ENCODE data around the gene NANOS2.
A peak's percentile ranks its signal among the peaks of the same experiment; 100 is the strongest.
"Not testable (repeated sequence)": the region's sequence is repeated elsewhere in the genome, so short reads cannot be mapped to it uniquely, and the experiment has no call there.

Gene NANOS2

DNA sequence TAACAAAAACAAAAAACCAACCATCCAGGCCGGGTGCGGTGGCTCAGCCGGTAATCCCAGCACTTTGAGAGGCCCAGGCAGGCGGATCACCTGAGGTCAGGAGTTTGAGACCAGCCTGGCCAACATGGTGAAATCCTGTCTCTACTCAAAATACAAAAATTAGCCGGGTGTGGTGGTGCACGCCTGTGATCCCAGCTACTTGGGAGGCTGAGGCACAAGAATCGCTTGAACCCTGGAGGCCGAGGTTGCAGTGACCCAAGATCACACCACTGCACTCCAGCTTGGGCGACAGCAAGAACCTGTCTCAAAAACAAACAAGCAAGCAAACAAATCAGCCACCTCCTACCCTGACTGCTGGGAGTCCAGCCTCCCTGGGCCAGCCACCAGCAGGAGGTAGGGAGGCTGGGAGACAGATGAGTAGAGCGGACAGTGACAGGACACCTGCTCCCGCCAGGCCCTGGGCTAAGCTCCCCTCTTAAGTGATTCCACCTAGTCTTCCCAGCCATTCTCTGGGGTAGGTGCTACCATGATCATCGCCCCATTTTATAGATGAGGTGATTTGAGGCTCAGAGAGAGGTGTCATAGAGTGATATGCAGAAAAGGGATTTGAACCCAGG lies 18.5 kb downstream of the NANOS2 start:
- not testable (repeated sequence) for DNase-seq (ENCODE audit: low spot score)

DNA sequence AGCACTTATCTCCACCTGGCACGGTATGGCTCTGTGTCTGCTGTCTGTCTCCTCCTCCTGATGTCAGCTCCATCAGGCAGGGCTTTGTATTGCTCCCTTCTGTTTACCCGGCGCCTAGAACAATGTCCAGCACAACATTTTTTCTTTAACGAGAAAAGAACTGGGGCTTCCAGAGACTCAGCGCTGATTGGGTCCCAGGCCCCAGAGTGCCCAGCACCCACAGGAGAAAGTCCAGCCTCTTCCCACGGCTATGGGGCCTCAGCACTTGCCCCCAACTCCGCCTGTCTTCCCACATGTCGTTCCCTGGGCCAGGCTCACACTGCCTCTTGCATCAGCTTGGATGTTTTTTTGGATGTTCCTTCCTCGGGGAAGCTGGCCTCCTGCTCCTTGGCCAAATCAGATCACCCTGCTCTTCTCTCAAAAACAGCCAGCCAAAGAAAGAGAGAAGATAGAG lies 19.0 kb downstream of the NANOS2 start:
- DNase-seq (ENCODE audit: low spot score) = no peak

DNA sequence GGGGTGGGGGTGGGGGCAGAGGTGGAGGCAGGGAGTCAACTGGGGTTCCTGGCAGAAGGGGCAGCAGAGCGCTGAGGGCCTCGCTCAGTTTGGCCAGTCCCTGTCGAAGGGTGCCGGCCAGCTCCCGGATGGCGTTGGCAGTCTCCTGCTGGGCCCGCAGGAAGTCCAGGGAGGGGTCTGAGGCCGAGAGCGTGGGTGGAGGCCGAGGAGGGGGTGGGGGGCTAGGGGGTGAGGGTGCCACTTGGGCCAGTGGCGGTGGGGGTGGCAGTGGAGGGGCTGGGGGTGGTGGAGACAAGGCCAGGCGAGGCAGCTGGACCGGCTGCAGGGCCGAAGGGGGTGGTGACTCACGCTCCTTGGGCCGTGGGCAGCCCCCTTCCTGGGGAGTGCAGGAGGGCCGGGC lies 23.7 kb downstream of the NANOS2 start:
- no peak for DNase-seq (ENCODE audit: low spot score)

DNA sequence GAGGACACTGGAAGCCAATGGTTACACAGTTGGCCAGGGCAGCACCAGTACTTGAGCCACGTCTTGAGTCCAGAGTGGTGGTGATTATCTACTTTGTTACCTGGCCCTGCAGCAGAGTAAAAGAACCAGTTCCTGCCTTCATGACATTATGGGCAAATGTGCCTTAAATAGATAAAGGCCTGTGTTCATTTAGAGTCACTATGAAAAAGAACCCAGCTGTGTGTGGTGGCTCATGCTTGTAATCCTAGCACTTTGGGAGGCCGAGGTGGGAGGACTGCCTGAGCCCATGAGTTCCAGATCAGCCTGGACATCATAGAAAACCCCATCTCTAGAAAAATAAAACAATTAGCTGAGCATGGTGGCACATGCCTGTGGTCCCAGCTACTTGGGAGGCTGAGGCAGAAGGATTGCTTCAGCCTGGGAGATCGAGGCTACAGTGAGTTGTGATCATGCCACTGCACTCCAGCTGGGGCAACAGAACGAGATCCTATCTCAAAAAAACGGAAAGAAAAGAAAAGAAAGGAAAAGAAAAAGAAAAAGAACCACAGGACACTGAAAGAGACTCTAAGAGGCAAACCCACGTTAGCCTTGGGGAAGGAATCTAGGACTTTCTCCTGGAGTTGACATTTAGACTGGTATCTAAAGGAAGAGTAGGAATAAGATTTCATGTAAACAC lies 25.2 kb downstream of the NANOS2 start:
- no peak for DNase-seq (ENCODE audit: low spot score)

DNA sequence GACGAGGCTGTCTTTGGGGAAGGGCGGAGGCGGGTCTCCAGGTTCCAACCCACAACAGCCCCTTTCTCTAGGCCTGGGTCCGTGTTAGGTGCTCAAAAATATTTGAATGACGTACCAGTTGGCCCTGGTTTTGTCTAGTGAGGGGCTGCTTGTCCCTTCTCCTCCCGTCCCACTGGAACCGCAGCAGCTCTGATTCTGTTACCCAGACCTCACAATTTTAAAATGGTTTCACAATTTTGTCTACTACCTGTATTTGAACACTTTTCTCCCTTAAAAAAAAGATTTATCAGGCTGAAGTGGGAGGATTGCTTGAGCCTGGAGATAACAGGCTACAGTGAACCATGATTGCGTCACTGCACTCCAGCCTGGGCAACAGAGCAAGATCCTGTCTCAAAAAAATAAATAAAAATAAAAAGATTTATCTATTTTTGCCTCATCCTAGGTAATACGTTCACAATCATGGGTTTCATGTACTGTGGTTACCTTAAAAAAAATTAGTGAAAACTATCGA lies 27.3 kb downstream of the NANOS2 start:
- no peak for DNase-seq (ENCODE audit: low spot score)

DNA sequence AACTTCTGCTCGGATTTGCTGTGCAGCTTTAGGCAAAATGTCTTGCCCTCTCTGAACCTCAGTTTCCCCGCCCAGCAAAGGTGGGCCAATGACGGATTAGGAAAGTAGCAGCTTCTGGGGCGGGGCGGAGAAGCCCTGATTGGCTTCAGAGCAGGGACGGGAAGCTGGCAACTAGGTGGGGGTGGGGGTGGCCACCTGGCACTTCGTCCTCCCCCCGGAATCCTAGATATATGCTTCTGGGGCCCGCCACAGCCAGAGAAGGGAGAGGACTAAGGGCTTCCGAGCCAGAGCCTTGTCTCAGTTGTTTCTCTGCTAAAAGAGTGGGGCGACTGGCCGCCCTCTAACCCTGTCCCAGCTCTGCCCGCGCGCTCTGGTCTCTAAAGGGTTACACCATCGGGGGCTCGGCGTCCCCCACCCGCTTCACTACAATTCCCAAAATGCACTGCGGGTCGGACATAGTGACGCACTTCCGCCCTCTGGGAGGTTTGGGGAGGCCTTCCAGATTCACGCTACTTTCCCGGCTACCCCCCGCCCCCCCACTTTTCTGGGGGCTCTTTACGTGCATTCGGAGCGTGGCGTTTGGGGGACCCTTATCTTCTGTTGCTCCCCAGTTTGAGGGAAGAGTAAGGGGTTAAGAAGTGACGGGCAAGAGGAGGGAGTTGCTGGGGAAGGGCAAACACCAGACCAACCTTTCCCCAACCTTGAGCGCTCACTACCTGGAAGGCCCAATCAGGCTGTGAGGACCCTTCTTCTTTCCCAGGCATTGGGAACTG lies 28.0 kb downstream of the NANOS2 start:
- peak; percentile 94 for DNase-seq (ENCODE audit: low spot score)

DNA sequence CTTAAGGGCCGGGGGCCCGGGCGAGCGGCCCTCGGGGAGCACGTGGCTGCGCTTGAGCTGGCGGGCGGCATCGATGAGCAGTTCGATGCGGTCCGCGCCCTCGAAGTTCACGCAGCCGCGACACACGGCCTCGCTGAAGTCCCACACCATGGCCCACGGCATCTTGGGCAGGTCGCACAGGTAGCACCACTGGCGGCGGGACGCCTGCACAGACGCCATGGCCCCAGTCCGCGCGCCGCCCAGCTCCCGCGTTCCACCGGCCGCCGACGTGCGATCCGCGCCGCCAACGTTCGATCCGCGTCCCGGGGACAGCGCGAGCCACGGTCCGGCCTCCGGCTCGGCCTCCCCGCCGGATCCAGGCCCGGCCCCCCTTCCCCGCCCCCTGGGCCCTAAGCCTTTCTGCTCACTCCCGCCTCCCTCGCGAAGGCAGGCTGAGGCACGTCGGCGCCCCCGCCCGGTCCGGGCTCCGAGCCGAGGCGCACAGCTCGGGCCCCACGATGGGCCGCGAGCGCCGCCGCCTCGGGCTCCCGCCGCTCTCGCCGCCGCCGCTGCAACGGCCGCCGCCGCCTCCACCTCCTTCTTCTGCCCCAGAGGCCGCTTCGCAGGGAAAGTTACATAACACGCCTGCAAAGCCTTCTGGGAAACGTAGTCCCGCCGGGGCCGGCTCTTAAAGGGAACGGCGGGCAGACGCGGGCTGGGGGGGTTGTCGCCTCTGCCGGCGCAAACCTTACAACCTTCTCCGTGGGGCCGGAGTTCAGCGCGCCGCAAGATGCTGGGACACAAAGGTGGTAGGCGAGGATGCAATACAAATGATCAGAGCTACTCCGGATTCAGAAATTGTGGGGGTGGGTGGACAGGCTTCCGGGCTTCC lies 28.8 kb downstream of the NANOS2 start, which contains the start of gene IRF2BP1:
Gene IRF2BP1 (minus strand): TSS at position 586 of the 871 bp plus-strand sequence. CDS start 367 bp downstream, at position 219.
- peak; percentile 93 for DNase-seq (ENCODE audit: low spot score)

DNA sequence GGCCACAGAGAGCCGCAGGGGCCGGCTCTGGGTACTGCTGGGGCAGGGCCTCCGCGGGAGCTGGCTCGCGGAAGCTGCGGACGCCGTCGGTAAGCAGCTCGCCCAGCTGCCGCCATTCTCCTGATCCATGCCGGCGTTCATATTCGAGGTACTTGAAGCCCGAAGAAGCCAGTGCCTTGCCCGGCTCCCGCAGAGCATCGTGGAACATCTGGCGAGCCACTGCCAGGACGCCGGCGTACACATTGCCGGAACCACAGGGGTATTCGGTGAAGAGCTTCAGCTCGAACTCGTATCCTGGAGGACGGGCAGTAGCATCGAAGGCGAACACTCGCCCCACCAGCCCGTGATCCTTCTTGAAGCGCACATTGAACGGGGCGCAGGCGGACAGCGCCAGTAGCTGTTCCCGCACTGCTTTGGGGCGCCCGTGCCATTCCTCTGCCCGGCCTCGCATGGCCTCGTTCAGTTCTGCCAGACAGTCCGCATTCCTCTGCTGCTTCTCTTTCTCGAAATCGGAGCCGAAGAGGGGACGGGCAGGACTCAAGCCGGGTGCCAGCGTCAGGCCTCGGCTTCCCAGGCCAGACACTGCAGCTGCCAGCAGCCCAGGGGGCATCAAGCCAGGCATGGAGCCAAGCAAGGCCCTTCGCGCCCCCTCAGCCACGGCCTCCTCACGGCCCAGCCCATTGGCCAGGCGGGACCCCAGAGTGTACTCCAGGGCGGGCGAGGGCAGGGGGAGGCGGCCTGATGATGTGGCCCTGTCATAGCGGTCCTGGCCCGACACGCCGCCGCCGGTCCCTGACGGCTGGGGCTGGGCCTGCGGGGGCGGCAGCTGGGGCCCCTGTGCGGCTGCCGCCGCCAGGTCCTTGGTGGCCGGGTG lies 29.7 kb downstream of the NANOS2 start:
- DNase-seq (ENCODE audit: low spot score) = no peak

DNA sequence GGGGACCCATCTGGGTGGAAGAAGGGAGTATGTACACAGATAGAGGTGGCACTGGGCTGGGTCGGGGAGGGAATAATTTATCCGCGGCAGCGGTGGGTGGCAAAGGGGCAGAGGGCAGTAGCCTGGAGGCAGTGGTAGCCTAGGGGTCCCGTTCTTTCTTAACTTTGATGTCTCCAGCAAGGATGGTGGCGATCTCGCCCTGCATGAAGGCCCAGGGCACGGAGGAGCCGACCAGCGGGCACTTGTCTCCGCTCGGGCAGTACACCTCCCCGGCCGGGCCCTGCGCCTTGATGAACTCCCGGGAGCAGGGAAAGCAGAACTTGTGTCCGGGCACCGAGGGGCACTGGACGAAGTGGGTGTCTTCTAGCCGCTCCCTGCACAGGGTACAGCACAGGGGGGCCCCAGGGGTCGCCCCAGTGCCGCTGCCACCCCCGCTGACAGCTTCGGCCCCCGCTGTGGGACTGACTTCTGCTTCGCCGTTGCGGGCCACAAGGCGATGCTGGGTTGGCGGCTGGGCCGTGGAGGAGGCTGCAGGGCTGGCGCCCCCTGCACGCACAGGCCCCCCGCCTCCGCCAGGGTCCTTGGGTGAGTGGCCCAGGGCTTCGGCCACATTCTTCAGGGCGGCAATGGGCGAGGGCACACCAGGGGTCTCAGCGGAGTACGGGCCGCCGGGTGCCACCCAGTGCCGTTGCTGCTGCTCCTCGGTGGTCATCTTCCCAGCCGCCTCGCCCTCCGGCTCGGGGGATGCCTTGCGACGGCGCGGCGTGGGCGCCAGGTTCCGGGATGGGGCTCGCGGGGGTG lies 30.5 kb downstream of the NANOS2 start:
- no peak for DNase-seq (ENCODE audit: low spot score)

DNA sequence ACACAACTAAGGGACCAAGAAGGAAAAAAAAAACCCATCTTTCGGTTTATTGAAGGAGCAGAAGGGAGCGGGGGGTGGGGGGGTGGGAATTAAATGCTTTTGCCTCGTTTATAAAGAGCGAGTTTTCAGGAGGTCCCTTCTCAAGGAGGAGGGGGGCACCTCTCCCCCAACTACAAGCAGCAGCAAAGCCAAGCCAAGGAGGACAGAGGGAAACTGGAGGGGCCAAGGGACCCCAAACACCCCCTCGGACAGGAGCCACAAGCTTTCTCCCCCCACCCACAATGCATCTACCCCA lies 31.0 kb downstream of the NANOS2 start:
- no peak for DNase-seq (ENCODE audit: low spot score)

DNA sequence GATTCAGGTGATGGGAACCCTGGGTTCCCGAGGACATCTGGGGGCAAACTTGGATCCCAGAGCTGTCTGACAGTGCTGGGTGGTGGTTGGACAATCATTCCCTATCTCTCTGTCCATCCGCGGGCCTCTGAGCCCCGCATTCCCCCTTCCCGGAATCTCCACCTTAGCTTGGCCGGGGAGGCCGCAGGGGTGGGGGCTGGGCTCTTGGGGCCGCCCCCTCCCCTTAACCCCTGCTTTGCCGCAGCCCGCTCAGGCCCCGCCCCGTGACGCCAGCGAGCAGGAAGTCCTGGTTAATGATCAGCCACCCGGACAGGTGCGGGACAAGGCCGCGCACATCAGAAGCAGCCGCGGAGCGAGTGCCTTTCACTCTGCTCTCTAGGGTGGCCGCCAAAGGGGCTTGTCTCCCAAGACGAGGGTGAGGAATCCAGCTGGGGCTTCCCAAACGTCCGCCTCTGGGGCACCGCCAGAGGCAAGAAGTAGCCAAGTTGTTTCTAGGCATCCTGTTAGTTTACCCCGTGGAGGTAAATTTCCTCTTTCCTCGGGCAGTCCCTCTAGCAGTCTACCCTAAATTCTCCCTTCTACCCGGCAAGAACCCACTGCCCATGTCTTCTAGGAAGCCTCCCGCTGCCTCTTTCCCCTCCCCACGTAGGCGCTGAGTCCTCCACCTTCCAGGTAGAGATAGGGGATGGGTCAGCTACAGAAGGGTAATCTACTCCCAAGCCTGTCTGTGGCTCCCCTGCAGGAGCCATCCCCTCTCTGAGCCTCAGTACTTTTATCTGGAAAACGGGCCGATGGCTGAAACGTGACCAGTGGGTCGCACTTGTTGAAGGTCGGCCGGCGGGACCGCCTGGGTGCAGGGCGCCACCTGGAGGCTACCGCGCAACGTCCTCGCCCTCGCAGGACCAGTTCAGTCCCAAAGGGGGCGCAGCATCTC lies 31.7 kb downstream of the NANOS2 start:
- DNase-seq (ENCODE audit: low spot score) = peak; percentile 89

DNA sequence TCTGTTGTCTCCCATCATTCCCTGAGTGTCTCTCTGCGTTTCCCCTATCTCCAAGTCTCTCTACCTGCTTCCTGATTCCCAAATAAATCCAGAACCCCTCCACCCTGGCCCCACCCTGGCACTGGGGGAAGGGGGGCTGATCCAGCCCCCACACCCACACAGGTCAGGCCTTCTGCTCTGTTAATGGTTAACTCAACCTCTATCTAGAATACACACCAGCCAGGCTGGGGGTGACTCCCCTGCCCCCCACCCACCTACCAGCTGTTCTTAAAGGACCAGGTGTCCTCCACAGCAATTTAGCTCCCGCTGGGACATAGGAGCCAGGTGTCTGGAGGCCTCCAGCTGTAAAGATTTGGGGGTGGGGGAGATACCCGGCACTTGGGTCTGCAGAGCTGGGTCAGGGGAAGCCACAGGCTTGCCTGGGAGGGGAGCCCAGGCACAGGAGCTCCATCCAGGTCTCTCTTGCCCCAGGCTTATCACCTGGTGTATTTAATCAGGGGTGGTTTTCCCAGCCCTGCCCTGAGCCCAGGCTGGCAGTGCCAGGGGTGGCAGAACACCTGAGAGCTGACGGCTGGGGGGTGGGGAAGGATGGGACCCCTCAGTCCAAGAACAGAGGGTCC lies 32.6 kb downstream of the NANOS2 start:
- no peak for DNase-seq (ENCODE audit: low spot score)

DNA sequence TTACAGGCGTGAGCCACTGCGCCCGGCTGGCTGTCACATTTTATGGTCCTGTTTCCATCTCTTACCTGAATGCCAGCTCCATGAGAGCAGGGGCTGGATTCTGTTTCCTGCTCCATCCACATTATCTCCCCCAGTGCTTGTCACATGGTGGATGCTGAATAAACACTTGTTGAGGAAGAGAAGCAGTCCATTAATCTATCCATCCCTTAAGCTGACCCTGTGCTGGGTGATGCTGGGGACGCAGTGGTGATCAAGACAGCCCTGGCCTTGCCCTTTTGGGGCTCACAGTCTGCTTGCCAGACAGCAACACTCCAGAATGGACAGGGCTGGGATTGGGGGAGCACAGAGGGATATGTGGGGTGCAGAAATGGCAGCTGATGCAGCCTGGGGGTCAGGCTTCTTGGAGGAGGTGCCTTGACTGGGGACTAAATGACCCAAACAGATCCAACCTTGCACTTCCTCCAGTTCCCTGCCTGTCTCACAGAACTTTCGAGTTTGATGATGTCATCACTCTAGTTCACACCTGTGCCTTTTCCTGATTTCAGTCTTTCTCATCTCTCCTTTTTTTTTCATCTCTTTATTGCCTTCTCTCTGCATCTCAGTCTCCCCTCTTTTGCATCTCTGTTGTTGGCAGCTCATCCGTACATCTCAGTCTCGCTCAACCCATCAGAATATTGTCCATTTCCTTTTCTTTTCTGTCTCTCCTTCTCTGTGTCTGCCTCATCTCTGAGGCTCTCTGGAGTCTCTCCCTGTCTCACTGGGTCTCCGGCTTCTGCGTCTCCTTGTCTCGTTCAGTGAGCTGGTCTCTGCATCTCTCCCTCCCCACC lies 33.3 kb downstream of the NANOS2 start:
- DNase-seq (ENCODE audit: low spot score) = no peak

DNA sequence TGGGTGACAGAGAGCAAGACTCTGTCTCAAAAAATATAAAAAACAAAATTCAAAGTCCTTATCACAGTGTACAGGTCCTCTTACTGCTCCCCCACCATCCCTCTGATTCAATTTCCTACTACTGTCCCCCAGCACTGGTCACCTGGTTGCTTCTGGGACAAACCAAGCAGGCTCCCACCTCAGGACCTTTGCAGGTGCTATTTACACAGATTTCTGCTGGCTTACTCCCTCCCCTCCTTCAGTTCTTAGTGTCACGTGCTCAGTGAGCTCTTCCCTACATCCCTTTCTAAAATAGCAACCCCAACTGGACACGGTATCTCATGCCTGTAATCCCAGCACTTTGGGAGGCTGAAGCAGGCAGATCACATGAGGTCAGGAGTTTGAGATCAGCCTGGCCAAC lies 34.6 kb downstream of the NANOS2 start:
- DNase-seq (ENCODE audit: low spot score) = no peak

DNA sequence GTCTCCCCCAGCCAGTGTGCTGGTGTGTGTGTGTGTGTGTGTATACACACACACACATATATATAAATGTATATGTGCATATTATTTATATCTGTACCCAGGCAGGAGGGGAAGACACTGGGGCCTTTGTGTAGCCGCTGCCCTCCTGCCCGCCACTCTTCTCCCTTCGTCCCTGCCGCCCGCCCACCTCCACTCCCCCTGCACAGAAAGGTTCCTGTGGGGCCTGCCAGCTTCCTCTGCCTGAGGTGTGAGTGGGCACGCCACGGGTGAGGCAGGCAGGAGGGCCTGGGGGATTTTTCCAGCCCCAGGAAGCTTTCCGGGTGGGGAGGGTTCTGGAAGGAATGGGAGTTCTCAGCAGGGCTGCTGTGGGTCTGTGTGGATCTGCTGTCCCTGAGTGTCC lies 35.5 kb downstream of the NANOS2 start:
- DNase-seq (ENCODE audit: low spot score) = peak; percentile 72

DNA sequence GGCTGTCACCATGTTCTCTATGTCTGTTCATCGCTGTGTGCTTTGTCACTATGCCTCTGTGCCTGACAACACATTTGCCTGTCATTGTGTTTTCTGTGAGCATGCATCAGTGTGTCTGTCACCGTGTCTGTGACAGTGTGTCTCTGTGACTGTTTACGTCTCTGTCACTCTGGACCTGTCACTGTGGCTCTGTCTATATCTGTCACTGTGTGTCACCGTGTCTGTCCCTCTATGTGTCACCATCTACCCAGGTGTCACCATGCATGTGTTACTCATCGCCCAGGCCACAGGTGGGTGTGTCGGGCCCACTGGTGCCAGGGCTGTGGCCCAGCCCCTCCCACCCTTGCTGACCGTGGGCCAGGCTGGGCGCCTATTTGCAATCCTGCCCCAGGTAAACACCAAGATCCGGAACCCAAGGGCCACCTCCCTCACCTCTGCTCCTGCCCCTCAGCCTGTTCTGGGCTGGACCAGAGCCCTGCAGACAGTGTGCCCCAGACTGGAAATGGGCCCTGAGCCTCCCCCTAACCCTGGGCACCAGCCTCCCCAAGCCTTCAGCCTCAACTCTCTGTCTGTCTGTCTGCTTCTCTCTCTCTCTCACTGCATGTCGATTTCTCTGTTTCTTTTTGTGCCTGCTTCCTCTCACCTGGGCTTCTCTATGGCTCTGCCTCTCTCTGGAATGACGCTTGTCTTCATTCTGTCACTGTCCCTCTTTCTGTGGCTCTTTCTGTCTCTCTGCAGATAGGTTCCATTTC lies 36.4 kb downstream of the NANOS2 start:
- DNase-seq (ENCODE audit: low spot score) = no peak
